ENCODE measurements around the gene SCAPER. TPM values are rescaled to one million over a fixed set of nuclear protein-coding genes. Genes with fewer than 3 reads are reported as not detected.

SCAPER gene
- total RNA-seq, 3 donors from 2014 or later, result 19.5 to 49.8 (median 28.5) TPM

DNA sequence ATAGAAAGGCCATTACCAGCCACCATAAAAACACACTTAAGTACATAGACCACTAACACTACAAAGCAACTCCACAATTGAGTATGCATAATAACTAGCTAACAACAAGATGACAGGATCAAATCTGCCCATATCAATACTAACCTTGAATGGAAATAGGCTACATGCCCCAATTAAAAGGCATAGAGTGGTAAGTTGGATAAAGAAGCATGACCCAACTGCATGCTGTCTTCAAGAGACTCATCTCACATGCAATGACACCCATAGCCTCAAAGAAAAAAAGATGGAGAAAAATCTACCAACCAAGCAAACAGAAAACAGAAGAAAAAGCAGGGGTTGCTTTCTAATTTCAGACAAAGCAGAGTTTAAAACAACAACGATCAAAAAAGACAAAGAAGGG, 349.9 kb downstream of the SCAPER start:
- H3K27me3 ChIP-seq, result no peaks in the 10 kb centered on the region
- H3K27ac ChIP-seq, result no peak overlapping the region
- no peaks in the 10 kb centered on the region for H3K4me1 ChIP-seq
- intact Hi-C loops (cut with DNase I; ENCODE audit: low total_unique reads), result no loop called here
- DNase-seq (ENCODE audit: low spot score in 2 of 2), result no peak
- no peaks in the 10 kb centered on the region for H3K36me3 ChIP-seq
- H3K4me3 ChIP-seq, result no peak overlapping the region
- TF ChIP-seq, protein P1, sequence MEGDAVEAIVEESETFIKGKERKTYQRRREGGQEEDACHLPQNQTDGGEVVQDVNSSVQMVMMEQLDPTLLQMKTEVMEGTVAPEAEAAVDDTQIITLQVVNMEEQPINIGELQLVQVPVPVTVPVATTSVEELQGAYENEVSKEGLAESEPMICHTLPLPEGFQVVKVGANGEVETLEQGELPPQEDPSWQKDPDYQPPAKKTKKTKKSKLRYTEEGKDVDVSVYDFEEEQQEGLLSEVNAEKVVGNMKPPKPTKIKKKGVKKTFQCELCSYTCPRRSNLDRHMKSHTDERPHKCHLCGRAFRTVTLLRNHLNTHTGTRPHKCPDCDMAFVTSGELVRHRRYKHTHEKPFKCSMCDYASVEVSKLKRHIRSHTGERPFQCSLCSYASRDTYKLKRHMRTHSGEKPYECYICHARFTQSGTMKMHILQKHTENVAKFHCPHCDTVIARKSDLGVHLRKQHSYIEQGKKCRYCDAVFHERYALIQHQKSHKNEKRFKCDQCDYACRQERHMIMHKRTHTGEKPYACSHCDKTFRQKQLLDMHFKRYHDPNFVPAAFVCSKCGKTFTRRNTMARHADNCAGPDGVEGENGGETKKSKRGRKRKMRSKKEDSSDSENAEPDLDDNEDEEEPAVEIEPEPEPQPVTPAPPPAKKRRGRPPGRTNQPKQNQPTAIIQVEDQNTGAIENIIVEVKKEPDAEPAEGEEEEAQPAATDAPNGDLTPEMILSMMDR (IDR thresholded peaks at IDR 0.05), result no peak
- TF ChIP-seq POLR2A (IDR thresholded peaks at IDR 0.05) (no peak), POLR2AphosphoS5 (IDR thresholded peaks at IDR 0.05) (no peak)
- peaks cover 0 to 7% of the 10 kb centered on the region in 2 donors for H3K9me3 ChIP-seq

DNA sequence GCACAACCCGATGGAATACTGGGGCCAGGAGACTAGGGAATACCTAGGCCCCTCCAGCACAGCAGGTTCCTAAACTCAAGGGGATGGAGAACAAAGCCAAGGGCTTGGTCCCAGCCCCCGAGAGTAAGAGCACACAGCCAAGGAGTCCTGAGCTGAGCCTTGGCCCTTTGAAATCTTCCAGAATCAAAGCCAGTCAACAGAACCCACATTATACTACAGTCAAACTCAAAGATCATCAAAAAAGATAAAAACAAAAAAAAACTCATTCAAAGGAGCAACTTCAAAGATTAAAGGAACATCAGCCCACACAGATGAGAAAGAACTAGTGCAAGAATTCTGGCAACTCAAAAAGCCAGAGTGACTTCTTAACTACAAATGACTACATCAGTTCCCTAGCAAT, 351.6 kb downstream of the SCAPER start:
- no peak for TF ChIP-seq POLR2AphosphoS5 (IDR thresholded peaks at IDR 0.05)
- no peak for TF ChIP-seq POLR2A (IDR thresholded peaks at IDR 0.05)
- TF ChIP-seq, protein P1 (IDR thresholded peaks at IDR 0.05), result no peak
- no peak for DNase-seq (ENCODE audit: low spot score in 2 of 2)

DNA sequence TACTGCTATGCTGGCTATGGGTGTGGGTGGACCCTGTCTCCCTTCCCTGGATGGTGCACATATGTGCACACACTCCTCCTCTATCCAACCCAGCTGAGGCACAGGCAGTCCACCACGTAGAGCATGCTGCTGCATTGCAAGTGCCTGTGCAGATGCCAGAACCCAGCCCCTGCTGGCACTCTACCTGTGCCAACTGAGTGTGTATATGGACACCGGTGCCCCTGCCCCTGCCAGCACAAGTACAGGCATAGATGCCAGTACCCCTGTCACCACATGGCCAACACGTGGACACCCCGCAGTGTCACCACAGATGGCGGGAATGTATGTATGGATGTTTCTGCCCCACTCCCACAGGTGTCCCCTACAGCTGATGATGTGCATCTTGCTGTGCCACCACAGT, 352.0 kb downstream of the SCAPER start:
- no peaks in the 10 kb centered on the region for H3K4me1 ChIP-seq
- no peak for DNase-seq (ENCODE audit: low spot score in 2 of 2)
- H3K27ac ChIP-seq, result no peak overlapping the region
- no peak overlapping the region for H3K4me3 ChIP-seq
- intact Hi-C loops (cut with DNase I; ENCODE audit: low total_unique reads), result no loop called here
- H3K9me3 ChIP-seq, result peaks cover 0 to 7% of the 10 kb centered on the region in 2 donors
- no peaks in the 10 kb centered on the region for H3K36me3 ChIP-seq
- TF ChIP-seq POLR2AphosphoS5 (IDR thresholded peaks at IDR 0.05), result no peak
- no peak for TF ChIP-seq POLR2A (IDR thresholded peaks at IDR 0.05)
- TF ChIP-seq, protein P1 (IDR thresholded peaks at IDR 0.05), result no peak
- H3K27me3 ChIP-seq, result no peaks in the 10 kb centered on the region

More for the DNA sequence above, 351.6 kb downstream of the SCAPER start:
- intact Hi-C loops (cut with DNase I; ENCODE audit: low total_unique reads), result no loop called here
- Histone ChIP-seq H3K9me3 (peaks cover 0 to 7% of the 10 kb centered on the region in 2 donors), H3K4me1 (no peaks in the 10 kb centered on the region), H3K4me3 (no peak overlapping the region), H3K27ac (no peak overlapping the region), H3K27me3 (no peaks in the 10 kb centered on the region), H3K36me3 (no peaks in the 10 kb centered on the region)

DNA sequence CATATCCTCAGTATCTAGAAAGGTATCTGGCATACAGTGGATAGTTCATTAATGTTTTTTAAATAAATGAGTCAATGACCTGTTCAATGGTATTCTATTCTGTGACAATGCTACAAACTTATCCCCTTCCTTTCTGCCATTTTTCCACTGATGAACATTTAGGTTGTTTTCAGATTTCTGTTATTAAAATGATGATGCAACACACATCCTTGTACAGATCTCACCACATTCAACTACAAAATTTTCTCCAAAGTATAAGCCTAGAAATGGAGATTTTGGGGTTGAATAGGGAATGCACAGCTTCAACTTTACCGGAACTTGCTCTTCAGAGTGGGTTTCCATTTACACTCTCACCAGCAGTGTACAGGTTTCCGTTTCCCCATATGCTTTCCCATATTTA, 358.3 kb downstream of the SCAPER start:
- H3K4me3 ChIP-seq, result no peak overlapping the region
- H3K4me1 ChIP-seq, result no peaks in the 10 kb centered on the region
- intact Hi-C loops (cut with DNase I; ENCODE audit: low total_unique reads), result no loop called here
- TF ChIP-seq POLR2A (IDR thresholded peaks at IDR 0.05) (no peak), POLR2AphosphoS5 (IDR thresholded peaks at IDR 0.05) (no peak)
- TF ChIP-seq, protein P1 (IDR thresholded peaks at IDR 0.05), result no peak
- DNase-seq (ENCODE audit: low spot score in 2 of 2), result no peak
- no peaks in the 10 kb centered on the region for H3K9me3 ChIP-seq
- no peaks in the 10 kb centered on the region for H3K36me3 ChIP-seq
- no peak overlapping the region for H3K27ac ChIP-seq
- no peaks in the 10 kb centered on the region for H3K27me3 ChIP-seq

DNA sequence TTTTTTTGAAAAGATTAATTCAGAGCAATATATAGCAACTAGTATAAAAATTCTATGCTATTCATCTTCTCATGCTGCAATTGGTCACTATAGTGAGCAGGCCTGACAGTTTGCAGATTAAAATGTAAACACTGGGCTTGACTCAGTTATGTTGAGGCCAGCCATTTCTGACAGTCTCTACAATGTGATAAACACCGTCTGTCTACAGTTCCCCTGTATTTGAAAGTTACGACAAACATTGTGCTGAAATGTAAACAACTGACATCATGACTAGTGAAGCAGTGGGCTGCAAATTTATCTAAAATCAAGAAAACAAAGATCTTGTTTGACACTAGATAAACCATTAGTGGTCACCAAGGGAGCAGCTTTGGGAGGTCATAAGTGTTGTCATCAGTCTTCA, 371.1 kb downstream of the SCAPER start:
- no peak for DNase-seq (ENCODE audit: low spot score in 2 of 2)
- Histone ChIP-seq H3K4me1 (no peaks in the 10 kb centered on the region), H3K27ac (no peak overlapping the region), H3K36me3 (no peaks in the 10 kb centered on the region), H3K27me3 (no peaks in the 10 kb centered on the region), H3K4me3 (no peak overlapping the region), H3K9me3 (no peaks in the 10 kb centered on the region)
- no peak for TF ChIP-seq POLR2AphosphoS5 (IDR thresholded peaks at IDR 0.05)
- TF ChIP-seq, protein P1 (IDR thresholded peaks at IDR 0.05), result no peak
- TF ChIP-seq POLR2A (IDR thresholded peaks at IDR 0.05), result no peak
- intact Hi-C loops (cut with DNase I; ENCODE audit: low total_unique reads), result no loop called here

All from breast epithelium (tissue), 4 donors.